Measurements from ENCODE around the gene PHACTR3. TPM values are rescaled to one million over a fixed set of nuclear protein-coding genes. Genes with fewer than 3 reads are reported as not detected.

PHACTR3 gene
- total RNA-seq, 4 donors from 2014 or later: 1.4 to 7.2 (median 4.3) TPM

GRCh38 chr20:59575653-59576052 is 28.7 kb upstream of the PHACTR3 start:
- H3K4me3 ChIP-seq (ENCODE audit: low read depth, poor library complexity, severe bottlenecking): no peak overlapping the region
- no peak for DNase-seq (ENCODE audit: low spot score in 2 of 2)
- no peak for TF ChIP-seq CTCF (IDR thresholded peaks at IDR 0.05)
- no peak for TF ChIP-seq POLR2A (IDR thresholded peaks at IDR 0.05)
- WGBS, 2 donors: 74 to 83% methylated on average over 1 of the region's 1 CpG
- intact Hi-C loops (cut with DNase I; ENCODE audit: low total_unique reads): no loop called here

- intact Hi-C loops (cut with DNase I; ENCODE audit: low total_unique reads): no loop called here
- 46 to 61% methylated on average over 15 to 18 of the region's 18 CpGs for WGBS, 2 donors
- TF ChIP-seq POLR2A (IDR thresholded peaks at IDR 0.05): no peak
- no peak for TF ChIP-seq CTCF (IDR thresholded peaks at IDR 0.05)
- H3K4me3 ChIP-seq (ENCODE audit: low read depth, poor library complexity, severe bottlenecking): no peak overlapping the region
- DNase-seq (ENCODE audit: low spot score in 2 of 2): no peak
These were observed 28.0 kb upstream of the PHACTR3 start for GRCh38 chr20:59576216-59576953.

- TF ChIP-seq POLR2A (IDR thresholded peaks at IDR 0.05): no peak
- TF ChIP-seq CTCF (IDR thresholded peaks at IDR 0.05): no peak
- 5 to 6% methylated on average over 31 to 35 of the region's 95 CpGs for WGBS, 2 donors
- intact Hi-C loops (cut with DNase I; ENCODE audit: low total_unique reads): no loop called here
- DNase-seq (ENCODE audit: low spot score in 2 of 2): no peak
- H3K4me3 ChIP-seq (ENCODE audit: low read depth, poor library complexity, severe bottlenecking): no peak overlapping the region
These were observed 27.1 kb upstream of the PHACTR3 start for GRCh38 chr20:59577037-59577808.

GRCh38 chr20:59577809-59578435 is 26.4 kb upstream of the PHACTR3 start:
- H3K4me3 ChIP-seq (ENCODE audit: low read depth, poor library complexity, severe bottlenecking): no peak overlapping the region
- 67 to 79% methylated on average over 8 to 16 of the region's 18 CpGs for WGBS, 2 donors
- TF ChIP-seq CTCF (IDR thresholded peaks at IDR 0.05): no peak
- no peak for TF ChIP-seq POLR2A (IDR thresholded peaks at IDR 0.05)
- no peak for DNase-seq (ENCODE audit: low spot score in 2 of 2)
- intact Hi-C loops (cut with DNase I; ENCODE audit: low total_unique reads): no loop called here

GRCh38 chr20:59578436-59579403 is 25.6 kb upstream of the PHACTR3 start:
- no peak for TF ChIP-seq CTCF (IDR thresholded peaks at IDR 0.05)
- no peak for TF ChIP-seq POLR2A (IDR thresholded peaks at IDR 0.05)
- intact Hi-C loops (cut with DNase I; ENCODE audit: low total_unique reads): no loop called here
- WGBS, 2 donors: 66 to 70% methylated on average over 18 of the region's 18 CpGs
- H3K4me3 ChIP-seq (ENCODE audit: low read depth, poor library complexity, severe bottlenecking): no peak overlapping the region
- no peak for DNase-seq (ENCODE audit: low spot score in 2 of 2)

Data from lower leg skin (tissue), 4 donors.